ENCODE data around the gene PUSL1.

The PUSL1 gene

DNA sequence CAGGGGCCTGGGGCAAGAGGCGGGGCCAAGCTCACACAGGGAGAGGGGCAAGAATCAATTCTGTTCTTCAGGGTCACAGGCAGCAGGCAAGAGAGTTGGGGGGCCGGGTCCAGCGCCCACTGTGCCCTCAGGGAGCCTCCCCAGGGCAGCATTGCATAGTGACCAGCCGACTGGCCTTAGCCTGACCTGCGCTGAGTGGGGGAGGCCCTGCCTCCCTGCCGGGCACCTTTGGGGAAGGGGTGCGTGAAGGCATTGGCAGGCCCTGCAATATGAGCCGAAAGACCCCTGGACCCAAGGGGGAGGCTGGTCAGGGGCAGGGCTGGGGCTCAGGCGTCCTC, 16.0 kb upstream of the PUSL1 start:
- TF ChIP-seq, protein P1, sequence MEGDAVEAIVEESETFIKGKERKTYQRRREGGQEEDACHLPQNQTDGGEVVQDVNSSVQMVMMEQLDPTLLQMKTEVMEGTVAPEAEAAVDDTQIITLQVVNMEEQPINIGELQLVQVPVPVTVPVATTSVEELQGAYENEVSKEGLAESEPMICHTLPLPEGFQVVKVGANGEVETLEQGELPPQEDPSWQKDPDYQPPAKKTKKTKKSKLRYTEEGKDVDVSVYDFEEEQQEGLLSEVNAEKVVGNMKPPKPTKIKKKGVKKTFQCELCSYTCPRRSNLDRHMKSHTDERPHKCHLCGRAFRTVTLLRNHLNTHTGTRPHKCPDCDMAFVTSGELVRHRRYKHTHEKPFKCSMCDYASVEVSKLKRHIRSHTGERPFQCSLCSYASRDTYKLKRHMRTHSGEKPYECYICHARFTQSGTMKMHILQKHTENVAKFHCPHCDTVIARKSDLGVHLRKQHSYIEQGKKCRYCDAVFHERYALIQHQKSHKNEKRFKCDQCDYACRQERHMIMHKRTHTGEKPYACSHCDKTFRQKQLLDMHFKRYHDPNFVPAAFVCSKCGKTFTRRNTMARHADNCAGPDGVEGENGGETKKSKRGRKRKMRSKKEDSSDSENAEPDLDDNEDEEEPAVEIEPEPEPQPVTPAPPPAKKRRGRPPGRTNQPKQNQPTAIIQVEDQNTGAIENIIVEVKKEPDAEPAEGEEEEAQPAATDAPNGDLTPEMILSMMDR (conservative IDR thresholded peaks at IDR 0.05): no peak

GRCh38 chr1:1292851-1293250, 15.5 kb upstream of the PUSL1 start:
- TF ChIP-seq, protein P1 (conservative IDR thresholded peaks at IDR 0.05): no peak
- H3K27ac ChIP-seq: no peak overlapping the region

More for the DNA sequence above, 16.0 kb upstream of the PUSL1 start:
- H3K27ac ChIP-seq: no peak overlapping the region; the same call in 1 of the 2 replicates

DNA sequence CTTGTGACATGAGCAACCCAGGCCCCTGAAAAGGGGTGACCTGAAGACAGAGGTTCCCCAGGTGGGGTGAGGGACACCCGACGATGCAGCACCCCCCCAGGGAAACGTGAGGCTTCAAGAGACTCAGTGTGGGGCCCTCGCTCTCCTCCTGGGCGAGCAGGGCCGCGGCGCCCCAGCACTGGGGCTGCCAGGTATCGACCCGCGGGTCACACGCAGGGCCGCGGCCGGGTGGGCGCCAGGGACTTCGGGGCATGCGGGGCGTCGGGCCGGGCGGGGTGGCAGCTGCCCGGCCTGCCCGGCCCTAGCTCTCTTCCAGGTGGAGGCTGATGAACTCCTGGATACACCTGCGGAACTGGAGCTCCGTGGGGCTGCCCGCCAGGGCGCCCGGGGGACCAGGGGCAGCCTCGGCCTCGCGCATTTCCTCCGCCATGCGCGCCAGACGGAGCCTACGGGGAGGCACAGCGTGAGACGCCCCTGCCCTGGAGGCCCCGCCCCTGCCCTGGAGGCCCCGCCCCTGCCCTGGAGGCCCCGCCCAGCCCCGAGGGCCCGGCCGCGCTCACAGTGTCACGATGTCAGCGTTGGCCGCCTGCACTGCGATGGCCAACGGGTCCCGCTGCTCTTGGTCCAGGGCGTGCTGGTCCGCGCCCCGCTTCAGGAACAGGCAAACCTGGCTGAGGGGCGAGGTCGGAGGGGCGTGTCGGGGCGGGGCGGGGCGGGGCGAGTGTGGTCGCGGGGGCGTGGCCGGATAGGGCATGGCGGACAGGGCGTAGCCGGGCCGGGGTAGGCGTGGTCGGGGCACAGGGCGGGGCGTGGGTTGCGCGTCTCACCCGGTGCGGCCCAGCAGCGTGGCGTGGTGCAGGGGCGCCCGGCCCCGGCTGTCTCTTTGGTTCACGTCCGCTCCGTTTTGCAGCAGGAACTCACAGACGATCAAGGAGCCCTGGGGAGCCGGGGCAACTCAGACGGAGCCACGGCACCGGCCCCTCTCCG, 14.8 kb upstream of the PUSL1 start:
- no peak overlapping the region for H3K27ac ChIP-seq
- TF ChIP-seq, protein P1 (conservative IDR thresholded peaks at IDR 0.05): no peak

DNA sequence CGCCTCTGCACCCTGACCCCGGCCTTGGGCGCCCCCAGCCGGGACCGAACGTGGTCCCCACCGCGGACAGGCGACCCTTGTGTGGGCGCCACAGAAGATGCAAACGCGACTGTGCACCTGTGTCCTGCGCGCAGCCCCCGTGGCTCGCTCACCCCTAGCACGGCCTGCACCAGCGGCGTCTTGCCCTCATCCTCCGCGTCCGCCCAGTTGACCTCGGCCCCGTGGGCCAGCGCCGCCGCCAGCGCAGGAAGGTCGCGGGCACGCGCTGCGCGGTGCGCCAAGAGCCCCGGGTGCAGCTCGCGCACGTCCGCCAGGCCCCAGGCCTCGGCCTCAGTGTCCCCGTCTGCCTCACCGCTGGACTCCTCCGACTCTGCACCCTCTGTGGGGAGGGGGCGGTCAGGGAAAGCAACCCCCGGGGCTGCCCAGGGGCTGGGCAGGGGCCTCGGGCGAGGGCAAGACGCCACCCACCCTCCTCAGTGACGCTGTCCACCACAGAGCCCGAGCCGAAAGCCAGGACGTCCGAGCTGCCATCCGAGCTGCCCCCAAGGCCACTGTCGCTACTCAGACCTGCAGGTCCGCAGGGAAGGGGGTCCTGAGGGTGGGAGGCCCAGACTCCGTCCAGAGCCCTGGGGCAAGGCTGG, 14.0 kb upstream of the PUSL1 start:
- TF ChIP-seq, protein P1 (conservative IDR thresholded peaks at IDR 0.05): no peak

GRCh38 chr1:1295154-1295923, 13.1 kb upstream of the PUSL1 start:
- H3K27ac ChIP-seq: no peak overlapping the region
- TF ChIP-seq, protein P1 (conservative IDR thresholded peaks at IDR 0.05): no peak

More for the DNA sequence above, 14.0 kb upstream of the PUSL1 start:
- H3K27ac ChIP-seq: no peak overlapping the region

DNA sequence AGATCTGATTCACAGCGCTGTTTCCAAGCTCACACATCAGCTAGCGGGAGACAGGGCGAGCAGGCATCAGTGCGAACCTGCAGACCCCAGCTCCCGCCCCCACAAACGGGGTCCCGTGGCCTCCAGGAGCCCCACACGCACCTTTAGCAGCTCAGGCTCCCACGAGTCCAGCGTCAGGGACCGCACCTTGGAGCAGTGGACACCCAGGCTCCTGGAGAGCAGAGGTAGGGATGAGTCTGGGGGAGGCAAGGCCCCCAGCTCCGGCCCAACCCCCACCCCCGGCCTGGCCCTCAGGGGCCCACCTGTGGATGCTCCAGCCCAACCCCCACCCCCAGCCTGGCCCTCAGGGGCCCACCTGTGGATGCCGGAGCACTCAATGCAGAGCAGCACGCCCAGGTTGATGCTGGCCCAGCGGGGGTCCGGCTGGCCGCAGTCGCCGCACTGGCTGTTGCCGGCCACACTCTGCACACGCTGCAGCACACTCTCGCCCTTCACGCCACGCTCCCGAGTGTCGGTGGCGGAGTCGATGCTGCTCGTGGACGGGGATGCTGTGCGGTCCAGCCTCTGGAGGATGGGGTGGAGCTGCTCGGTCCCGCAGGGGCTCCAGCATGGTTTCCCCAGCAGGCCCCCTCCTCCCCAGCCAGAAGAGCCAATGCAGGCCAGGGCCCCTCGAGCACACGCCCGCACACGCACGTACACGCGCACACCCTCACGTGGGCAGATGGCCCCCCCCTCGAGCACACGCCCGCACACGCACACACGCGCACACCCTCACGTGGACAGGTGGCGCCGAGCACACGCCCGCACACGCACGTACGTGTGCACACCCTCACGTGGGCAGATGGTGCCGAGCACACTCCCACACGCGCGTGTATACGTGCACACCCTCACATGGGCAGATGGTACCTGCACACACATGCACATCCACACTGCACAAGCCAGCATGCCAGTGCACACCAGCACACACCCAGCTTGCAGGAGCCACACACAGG, 12.0 kb upstream of the PUSL1 start:
- H3K27ac ChIP-seq: no peak overlapping the region
- TF ChIP-seq, protein P1 (conservative IDR thresholded peaks at IDR 0.05): no peak
